ENCODE measurements around the gene PBX2. TPM values are rescaled to one million over a fixed set of nuclear protein-coding genes. Genes with fewer than 3 reads are reported as not detected.
"Not testable (repeated sequence)": the region's sequence is repeated elsewhere in the genome, so short reads cannot be mapped to it uniquely, and the experiment has no call there.

PBX2 gene
- total RNA-seq, 1 experiment from 2014 or later = 176 TPM

- Histone ChIP-seq H4K20me1 (ENCODE audit: control insufficient read depth, insufficient read depth, insufficient read length) (no peaks in the 10 kb centered on the region), H3K9ac (ENCODE audit: extremely low read depth, insufficient read length, low read length) (no peak overlapping the region), H3K9me3 (ENCODE audit: control insufficient read depth, low read depth, low read length) (no peaks in the 10 kb centered on the region), H3K23ac (ENCODE audit: insufficient read length, low read depth, low read length) (no peak overlapping the region), H3K23me2 (ENCODE audit: insufficient read length, low read depth, low read length, poor library complexity, severe bottlenecking) (peaks cover 3% of the 10 kb centered on the region), H2AK5ac (ENCODE audit: insufficient read length, low read length) (no peak overlapping the region), H3K4me1 (ENCODE audit: insufficient read depth, low read length) (no peaks in the 10 kb centered on the region), H3K27ac (ENCODE audit: insufficient read length, low read depth, low read length) (no peak overlapping the region), H3K27me3 (ENCODE audit: insufficient read depth, low read length) (no peaks in the 10 kb centered on the region), H3K14ac (ENCODE audit: insufficient read depth, low read length) (peak overlapping the region; percentile 49; the same call in 1 of the 2 replicates), H2BK5ac (ENCODE audit: insufficient read length, low read length) (no peak overlapping the region), H3K79me2 (ENCODE audit: insufficient read depth, low read length) (no peaks in the 10 kb centered on the region), H3K4ac (ENCODE audit: low read depth, low read length) (no peak overlapping the region), H2BK20ac (ENCODE audit: low read depth, low read length, poor library complexity, severe bottlenecking) (no peak overlapping the region), H3K18ac (ENCODE audit: insufficient read length, low read depth, low read length) (no peak overlapping the region), H2BK15ac (ENCODE audit: low read depth, low read length) (no peak overlapping the region), H3K79me1 (ENCODE audit: insufficient read depth, low read depth, low read length, poor library complexity, severe bottlenecking) (no peaks in the 10 kb centered on the region), H2AFZ (ENCODE audit: low read length) (no peak overlapping the region), H2BK120ac (ENCODE audit: low read depth, low read length, poor library complexity, severe bottlenecking) (no peak overlapping the region), H4K91ac (ENCODE audit: insufficient read length, low read depth, low read length) (no peak overlapping the region), H2BK12ac (ENCODE audit: insufficient read length, low read depth, low read length) (no peak overlapping the region), H3K4me2 (ENCODE audit: insufficient read depth, insufficient read length, low read length) (no peak overlapping the region), H3K56ac (ENCODE audit: insufficient read length, low read depth, low read length) (no peak overlapping the region), H4K8ac (replicated peaks; ENCODE audit: insufficient read length, low read depth, low read length) (no peak overlapping the region), H4K5ac (ENCODE audit: insufficient read length, low read depth, low read length) (no peak overlapping the region), H3T11ph (ENCODE audit: low read length) (no peak overlapping the region)
- DNase-seq = no peak
- Mint-ChIP-seq H3K4me1 (no peaks in the 10 kb centered on the region), H3K9me3 (no peaks in the 10 kb centered on the region; a peak in 1 of 5 replicates), H3K4me3 (no peak overlapping the region), H3K27ac (no peak overlapping the region), H3K27me3 (ENCODE audit: low read depth) (peaks cover 5% of the 10 kb centered on the region; the same call in 1 of the 2 replicates), H3K36me3 (ENCODE audit: insufficient read depth in 1 of 3, low read depth in 3 of 3) (peaks cover 0 to 1% (median 0%) of the 10 kb centered on the region in 3 experiments; a peak in 1 of 7 replicates)
- no peak for TF ChIP-seq CTCF (conservative IDR thresholded peaks at IDR 0.05)
- no CpG with 5 or more reads among the region's 12 CpGs for WGBS (ENCODE audit: extremely low coverage, insufficient read length, low lambda C conversion rate)
Observed at GRCh38 chr6:32212076-32212760, 22.2 kb upstream of the PBX2 start.

GRCh38 chr6:32211432-32211831 lies 21.4 kb upstream of the PBX2 start:
- H3K79me1 ChIP-seq (ENCODE audit: insufficient read depth, low read depth, low read length, poor library complexity, severe bottlenecking); H3K27ac ChIP-seq (ENCODE audit: insufficient read length, low read depth, low read length); H3K9ac ChIP-seq (ENCODE audit: extremely low read depth, insufficient read length, low read length); H3K27me3 Mint-ChIP-seq (ENCODE audit: low read depth); H3K27ac Mint-ChIP-seq; H2AK5ac ChIP-seq (ENCODE audit: insufficient read length, low read length); H4K91ac ChIP-seq (ENCODE audit: insufficient read length, low read depth, low read length); H3K4me3 Mint-ChIP-seq; H2BK15ac ChIP-seq (ENCODE audit: low read depth, low read length); H3K56ac ChIP-seq (ENCODE audit: insufficient read length, low read depth, low read length); H3K4me1 Mint-ChIP-seq; H4K8ac ChIP-seq (replicated peaks; ENCODE audit: insufficient read length, low read depth, low read length); H3K9me3 ChIP-seq (ENCODE audit: control insufficient read depth, low read depth, low read length); H3K79me2 ChIP-seq (ENCODE audit: insufficient read depth, low read length); H3T11ph ChIP-seq (ENCODE audit: low read length); H3K36me3 Mint-ChIP-seq (ENCODE audit: insufficient read depth in 1 of 3, low read depth in 3 of 3); H2BK120ac ChIP-seq (ENCODE audit: low read depth, low read length, poor library complexity, severe bottlenecking); H4K20me1 ChIP-seq (ENCODE audit: control insufficient read depth, insufficient read depth, insufficient read length); H2BK5ac ChIP-seq (ENCODE audit: insufficient read length, low read length); H3K4me1 ChIP-seq (ENCODE audit: insufficient read depth, low read length); H4K5ac ChIP-seq (ENCODE audit: insufficient read length, low read depth, low read length); H3K18ac ChIP-seq (ENCODE audit: insufficient read length, low read depth, low read length); DNase-seq; H2BK12ac ChIP-seq (ENCODE audit: insufficient read length, low read depth, low read length); H3K23me2 ChIP-seq (ENCODE audit: insufficient read length, low read depth, low read length, poor library complexity, severe bottlenecking); H3K4me2 ChIP-seq (ENCODE audit: insufficient read depth, insufficient read length, low read length); H2AFZ ChIP-seq (ENCODE audit: low read length); H3K27me3 ChIP-seq (ENCODE audit: insufficient read depth, low read length); H3K14ac ChIP-seq (ENCODE audit: insufficient read depth, low read length); H3K23ac ChIP-seq (ENCODE audit: insufficient read length, low read depth, low read length); H3K4ac ChIP-seq (ENCODE audit: low read depth, low read length); H2BK20ac ChIP-seq (ENCODE audit: low read depth, low read length, poor library complexity, severe bottlenecking); H3K9me3 Mint-ChIP-seq: not testable (repeated sequence)
- WGBS (ENCODE audit: extremely low coverage, insufficient read length, low lambda C conversion rate) = no CpG with 5 or more reads among the region's 4 CpGs
